Spleen (tissue), 11 donors: Measurements from ENCODE around the gene AQP5. TPM values are rescaled to one million over a fixed set of nuclear protein-coding genes. Genes with fewer than 3 reads are reported as not detected.

Source experiments
- DNase-seq: peaks from one replicate; pipeline ENCODE4 v3.0.0-alpha.2; 2020
- H3K27ac ChIP-seq, 8 donors: fragments of 200-600 bp; sonication (generic) in 7 of 8; 1 replicate in 4 of 8; 2 replicates in 4 of 8; pipeline versions ENCODE4 v1.5.0 to v1.8.0; 2016 to 2021; ENCODE audit warnings: inconsistent platforms in 4 of 8, mild to moderate bottlenecking in 4 of 8, moderate library complexity in 1 of 8
- H3K27me3 ChIP-seq, 7 donors: fragments of 200-600 bp; sonication (generic) in 6 of 7; replicated peaks in 1 of 7; 1 replicate in 4 of 7; 2 replicates in 3 of 7; pipeline versions ENCODE4 v1.5.0 to v1.8.0; 2016 to 2021; ENCODE audit warnings: inconsistent platforms in 3 of 7, mild to moderate bottlenecking in 1 of 7
- H3K36me3 ChIP-seq, 6 donors: fragments of 200-600 bp; sonication (generic) in 5 of 6; 1 replicate in 4 of 6; 2 replicates in 2 of 6; pipeline versions ENCODE4 v1.5.0 to v1.8.0; 2016 to 2021; ENCODE audit warnings: inconsistent platforms in 2 of 6
- H3K4me1 ChIP-seq, 6 donors: fragments of 200-600 bp; sonication (generic) in 5 of 6; 1 replicate in 3 of 6; 2 replicates in 3 of 6; pipeline versions ENCODE4 v1.5.0 to v1.8.0; 2016 to 2021; ENCODE audit warnings: inconsistent platforms in 3 of 6
- H3K4me3 ChIP-seq, 8 donors: fragments of 200-600 bp; sonication (generic) in 7 of 8; 1 replicate in 4 of 8; 2 replicates in 4 of 8; pipeline versions ENCODE4 v1.5.0 to v1.8.0; 2016 to 2021; ENCODE audit warnings: inconsistent platforms in 4 of 8, mild to moderate bottlenecking in 4 of 8, moderate library complexity in 2 of 8
- H3K9me3 ChIP-seq, 8 donors: fragments of 200-600 bp; sonication (generic) in 7 of 8; 1 replicate in 4 of 8; 2 replicates in 4 of 8; pipeline versions ENCODE4 v1.5.0 to v1.8.0; 2016 to 2021; ENCODE audit warnings: inconsistent platforms in 4 of 8
- POLR2A ChIP-seq, 3 donors: fragments of 450-650 bp; IDR thresholded peaks; one replicate each; pipeline ENCODE4 v1.5.1; 2017; ENCODE audit warnings: antibody characterized with exemption in 3 of 3, mild to moderate bottlenecking in 1 of 3
- POLR2AphosphoS5 ChIP-seq, 3 donors: sonication (generic); formaldehyde crosslinking; IDR thresholded peaks; one replicate each; pipeline ENCODE4 v1.5.1; 2017; ENCODE audit warnings: antibody characterized with exemption in 3 of 3
- WGBS, 5 donors: extraction: QIAGEN DNeasy Blood & Tissue Kit in 3 of 5; methylation state at CpG; one replicate each; pipeline versions ENCODE4 v1.1.5 to v1.1.7; 2013 to 2018; 5-methylcytosine and 5-hydroxymethylcytosine counted together
- intact Hi-C: fragments of 100-400 bp; cut with DNase I; formaldehyde crosslinking; loops from one replicate; pipeline ENCODE4 v1.15.0; 2023; ENCODE audit warnings: low total_unique reads
- polyA plus RNA-seq, 3 donors: library from polyadenylated mRNA; stranded (reverse); fragments of 200-250 nt; gene quantifications; one replicate each; pipeline ENCODE4 v1.2.1, GENCODE V29; 2013
- total RNA-seq, 7 donors: library from RNA; depleted of rRNA in 3 of 7; stranded (reverse); fragments of >200 nt in 3 of 7; fragmentation: NEBNext Ultra II Directional in 4 of 7; extraction: Animal tissue kit (Norgen Biotek cat#: 25700) in 4 of 7; gene quantifications; one replicate each; pipeline versions ENCODE4 v1.1.0 to v1.2.1, GENCODE V29; 2016 to 2021
- TF ChIP-seq, protein P1 (sequence below), 11 experiments: fragments of 200-600 bp in 7 of 11; fragments of 450-650 bp in 4 of 11; sonication (generic) in 4 of 11; IDR thresholded peaks in 8 of 11; conservative IDR thresholded peaks in 3 of 11; 1 replicate in 7 of 11; 2 replicates in 4 of 11; pipeline versions ENCODE4 v1.4.0 to v1.8.0; 2016 to 2021; ENCODE audit warnings: antibody characterized with exemption in 11 of 11, inconsistent platforms in 4 of 11, mild to moderate bottlenecking in 1 of 11
- donor health status: healthy with polysubstance abuse.
- donor health status: DM: no; HTN: no; CAD: no; lungs with moderate emphysema.
- donor health status: DM: no; HTN: no; CAD: no.
- donor health status: Bipolar disorder and iron deficiency.
- donor health status: healthy.
- donor health status: DM: no; HTN: no; CAD: no.
- donor health status: DM: yes; HTN: yes; CAD: no.

The AQP5 gene
- total and polyA plus RNA-seq, 10 donors: 0.05 to 0.46 (median 0.30) TPM; not detected in 5

DNA sequence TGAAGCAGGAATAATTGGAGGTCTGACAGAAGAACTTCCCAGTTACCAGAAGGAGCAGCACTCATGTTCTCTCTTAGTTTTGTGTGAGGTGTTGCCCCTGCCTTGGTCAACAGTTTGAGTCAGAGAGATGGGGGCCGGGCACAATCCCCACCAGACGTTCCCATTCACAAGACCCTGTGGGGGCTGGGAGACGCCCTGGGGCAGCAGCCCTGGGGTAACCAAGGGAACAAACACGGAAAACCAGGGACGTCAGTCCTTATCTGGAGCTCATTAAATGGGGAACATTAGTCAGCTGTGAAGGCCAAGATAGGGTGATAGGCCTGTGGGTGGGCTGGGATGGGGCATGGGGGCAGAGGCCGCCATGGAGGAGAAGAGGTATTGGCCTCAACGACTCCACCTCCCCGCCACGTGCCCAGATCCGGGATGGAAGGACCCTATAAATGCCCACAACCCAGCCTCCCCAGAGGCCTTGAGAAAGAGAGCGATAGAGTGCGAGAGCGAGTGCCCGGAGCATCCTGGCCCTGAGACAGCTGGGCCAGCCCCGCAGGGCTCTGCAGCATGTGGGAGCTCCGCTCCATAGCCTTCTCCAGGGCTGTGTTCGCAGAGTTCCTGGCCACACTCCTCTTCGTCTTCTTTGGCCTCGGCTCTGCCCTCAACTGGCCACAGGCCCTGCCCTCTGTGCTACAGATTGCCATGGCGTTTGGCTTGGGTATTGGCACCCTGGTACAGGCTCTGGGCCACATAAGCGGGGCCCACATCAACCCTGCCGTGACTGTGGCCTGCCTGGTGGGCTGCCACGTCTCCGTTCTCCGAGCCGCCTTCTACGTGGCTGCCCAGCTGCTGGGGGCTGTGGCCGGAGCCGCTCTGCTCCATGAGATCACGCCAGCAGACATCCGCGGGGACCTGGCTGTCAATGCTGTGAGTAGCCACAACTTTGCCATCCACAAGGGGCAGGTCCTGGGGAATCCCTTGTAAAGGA, 11.1 kb upstream of the AQP5 start, which contains the start of gene AQP2:
TSS of gene AQP2 (plus strand) at position 465 of the 979 bp plus-strand sequence. CDS start at position 559, 94 bp downstream.
- Histone ChIP-seq H3K27me3 (peaks cover 0 to 63% (median 10%) of the 10 kb centered on the region in 7 donors), H3K4me1 (peaks cover 0 to 38% (median 12%) of the 10 kb centered on the region in 6 donors), H3K9me3 (no peaks in the 10 kb centered on the region), H3K4me3 (no peak within 1 kb of the TSS), H3K36me3 (no peaks in the 10 kb centered on the region), H3K27ac (no peak within 1 kb of the TSS)
- WGBS, 5 donors: 88 to 92% (median 89%) methylated on average over 31 to 32 of the region's 32 CpGs
- intact Hi-C loops: no loop called here
- peak; percentile 54 for DNase-seq
- TF ChIP-seq POLR2AphosphoS5 (IDR thresholded peaks at IDR 0.05) (no peak), POLR2A (IDR thresholded peaks at IDR 0.05) (no peak)
- TF ChIP-seq, protein P1, sequence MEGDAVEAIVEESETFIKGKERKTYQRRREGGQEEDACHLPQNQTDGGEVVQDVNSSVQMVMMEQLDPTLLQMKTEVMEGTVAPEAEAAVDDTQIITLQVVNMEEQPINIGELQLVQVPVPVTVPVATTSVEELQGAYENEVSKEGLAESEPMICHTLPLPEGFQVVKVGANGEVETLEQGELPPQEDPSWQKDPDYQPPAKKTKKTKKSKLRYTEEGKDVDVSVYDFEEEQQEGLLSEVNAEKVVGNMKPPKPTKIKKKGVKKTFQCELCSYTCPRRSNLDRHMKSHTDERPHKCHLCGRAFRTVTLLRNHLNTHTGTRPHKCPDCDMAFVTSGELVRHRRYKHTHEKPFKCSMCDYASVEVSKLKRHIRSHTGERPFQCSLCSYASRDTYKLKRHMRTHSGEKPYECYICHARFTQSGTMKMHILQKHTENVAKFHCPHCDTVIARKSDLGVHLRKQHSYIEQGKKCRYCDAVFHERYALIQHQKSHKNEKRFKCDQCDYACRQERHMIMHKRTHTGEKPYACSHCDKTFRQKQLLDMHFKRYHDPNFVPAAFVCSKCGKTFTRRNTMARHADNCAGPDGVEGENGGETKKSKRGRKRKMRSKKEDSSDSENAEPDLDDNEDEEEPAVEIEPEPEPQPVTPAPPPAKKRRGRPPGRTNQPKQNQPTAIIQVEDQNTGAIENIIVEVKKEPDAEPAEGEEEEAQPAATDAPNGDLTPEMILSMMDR (IDR thresholded peaks at IDR 0.05 in 8 of 11, conservative IDR thresholded peaks at IDR 0.05 in 3 of 11): no peak

DNA sequence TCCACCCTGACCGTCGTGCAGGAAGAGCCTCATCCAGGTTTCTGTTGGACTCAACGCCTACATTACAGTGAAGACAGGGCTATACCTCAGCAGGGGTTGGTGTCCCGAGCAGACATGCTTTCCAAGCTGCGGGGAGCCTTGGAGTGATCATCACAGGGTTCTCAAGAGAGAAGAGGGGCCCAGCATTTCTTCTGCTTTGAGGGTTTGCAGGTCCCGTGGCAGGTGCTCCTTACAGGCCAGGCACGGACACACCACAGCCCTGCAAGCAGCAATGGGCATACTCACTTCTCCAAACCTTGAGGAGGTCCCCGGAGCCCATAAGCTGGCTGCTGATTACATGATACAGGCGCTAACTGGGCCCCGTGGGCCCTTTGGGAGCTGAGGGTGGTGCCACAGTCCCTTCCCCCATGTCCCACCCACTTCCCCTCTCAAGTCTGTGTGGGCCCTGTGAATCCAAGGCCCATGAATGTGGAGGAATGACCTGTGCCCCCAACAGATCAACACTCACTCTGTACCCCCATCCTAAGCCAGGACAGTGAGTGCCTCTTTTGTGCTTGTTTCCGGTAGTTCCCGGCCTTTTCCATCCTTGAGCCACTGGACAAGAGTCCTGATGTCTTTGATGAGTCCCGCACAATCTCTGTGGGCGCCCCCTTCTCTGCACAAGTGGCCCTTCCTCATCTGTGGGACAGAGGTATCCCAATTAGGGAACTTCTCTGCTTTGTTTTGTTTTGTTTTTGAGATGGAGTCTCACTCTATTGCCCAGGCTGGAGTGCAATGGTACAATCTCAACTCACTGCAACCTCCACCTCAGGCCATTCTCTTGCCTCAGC, 10.0 kb upstream of the AQP5 start:
- H3K4me3 ChIP-seq: no peak overlapping the region
- H3K4me1 ChIP-seq: peaks cover 0 to 44% (median 12%) of the 10 kb centered on the region in 6 donors
- TF ChIP-seq POLR2A (IDR thresholded peaks at IDR 0.05): no peak
- no peak for TF ChIP-seq POLR2AphosphoS5 (IDR thresholded peaks at IDR 0.05)
- TF ChIP-seq, protein P1 (IDR thresholded peaks at IDR 0.05 in 8 of 11, conservative IDR thresholded peaks at IDR 0.05 in 3 of 11): no peak
- H3K36me3 ChIP-seq: no peaks in the 10 kb centered on the region
- intact Hi-C loops: no loop called here
- 65 to 76% (median 68%) methylated on average over 14 of the region's 14 CpGs for WGBS, 5 donors
- H3K27me3 ChIP-seq: peaks cover 0 to 73% (median 20%) of the 10 kb centered on the region in 7 donors
- H3K27ac ChIP-seq: no peak overlapping the region
- DNase-seq: peak; percentile 56
- no peaks in the 10 kb centered on the region for H3K9me3 ChIP-seq

DNA sequence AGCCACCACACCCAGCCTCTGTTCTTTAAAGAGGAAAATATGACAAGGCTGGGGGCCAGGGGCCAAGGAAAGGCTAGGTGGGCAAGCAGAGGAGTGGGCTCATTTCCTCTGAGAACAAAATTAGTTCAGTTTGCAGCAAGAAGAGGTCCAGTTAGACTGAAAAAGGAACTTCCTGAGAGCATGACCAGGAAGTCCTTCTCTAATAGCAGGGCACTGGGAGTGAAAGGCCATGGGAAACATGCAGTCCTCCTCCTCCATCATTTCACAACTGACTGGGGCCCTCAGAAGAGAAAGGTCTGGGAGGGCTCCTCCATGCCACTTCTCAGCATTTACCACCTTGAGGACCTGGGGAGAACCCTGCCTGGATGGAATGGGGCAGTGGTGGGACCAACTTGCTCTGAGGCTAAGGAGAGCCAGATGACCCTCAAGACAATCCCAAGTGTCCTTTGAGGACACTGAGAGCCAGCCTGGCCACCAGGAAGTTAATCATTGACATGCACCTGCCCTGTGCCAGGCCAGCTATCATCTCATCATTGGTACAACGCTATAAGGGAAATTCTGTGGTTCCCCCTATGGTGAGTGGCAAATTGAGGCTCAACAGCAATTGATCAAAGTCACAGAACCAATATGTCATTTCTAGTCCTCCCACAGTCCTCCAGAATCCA, 9.1 kb upstream of the AQP5 start:
- peaks cover 0 to 82% (median 23%) of the 10 kb centered on the region in 7 donors for H3K27me3 ChIP-seq

DNA sequence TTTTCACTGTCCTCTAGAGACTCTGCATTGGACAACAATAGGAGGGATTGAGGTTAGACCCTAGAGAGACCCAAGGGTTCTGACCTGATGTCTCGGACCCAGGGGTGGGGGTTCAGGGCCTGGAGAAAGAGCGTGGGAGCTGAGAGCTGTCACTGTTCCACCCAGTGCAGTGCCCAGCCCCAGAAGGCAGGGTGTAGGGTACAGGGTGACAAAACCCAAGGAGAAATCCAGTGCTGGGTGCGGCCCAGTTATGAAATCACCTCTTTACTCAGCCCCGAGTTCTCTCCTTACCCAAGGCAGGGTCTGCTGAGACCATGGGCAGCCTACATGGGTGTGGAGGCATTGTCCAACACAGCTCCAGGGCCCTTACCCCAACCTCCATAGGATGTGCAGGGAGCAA, 8.5 kb upstream of the AQP5 start:
- peak; percentile 47 for DNase-seq
- Histone ChIP-seq H3K27ac (no peak overlapping the region), H3K4me3 (no peak overlapping the region), H3K27me3 (peaks cover 0 to 89% (median 23%) of the 10 kb centered on the region in 7 donors), H3K4me1 (peaks cover 0 to 44% (median 12%) of the 10 kb centered on the region in 6 donors), H3K36me3 (no peaks in the 10 kb centered on the region), H3K9me3 (no peaks in the 10 kb centered on the region)
- TF ChIP-seq POLR2A (IDR thresholded peaks at IDR 0.05) (no peak), POLR2AphosphoS5 (IDR thresholded peaks at IDR 0.05) (no peak)
- TF ChIP-seq, protein P1 (IDR thresholded peaks at IDR 0.05 in 8 of 11, conservative IDR thresholded peaks at IDR 0.05 in 3 of 11): no peak
- intact Hi-C loops: no loop called here
- WGBS, 5 donors: 76 to 88% (median 78%) methylated on average over 4 of the region's 4 CpGs

More for the DNA sequence above, 9.1 kb upstream of the AQP5 start:
- Histone ChIP-seq H3K9me3 (no peaks in the 10 kb centered on the region), H3K4me3 (no peak overlapping the region), H3K4me1 (peaks cover 0 to 44% (median 12%) of the 10 kb centered on the region in 6 donors), H3K36me3 (no peaks in the 10 kb centered on the region), H3K27ac (no peak overlapping the region)
- WGBS, 5 donors: 44 to 63% (median 61%) methylated on average over 1 of the region's 1 CpG
- peak; percentile 15 for DNase-seq
- intact Hi-C loops: no loop called here
- no peak for TF ChIP-seq POLR2A (IDR thresholded peaks at IDR 0.05)
